SIG-M5 (cell line): ENCODE measurements around the gene CYP4B1.
"Not testable (repeated sequence)": the region's sequence is repeated elsewhere in the genome, so short reads cannot be mapped to it uniquely, and the experiment has no call there.

Experiments
- DNase-seq: peaks from one replicate; lab custom pipeline; 2025; lab: John Stamatoyannopoulos, UW

Gene CYP4B1

GRCh38 chr1:46798810-46799209, at the start of gene CYP4B1:
Gene CYP4B1 (plus strand): TSS chr1:46799046. CDS start chr1:46799082, 36 bp downstream.
- DNase-seq: no peak

GRCh38 chr1:46749404-46749803, 49.4 kb upstream of the CYP4B1 start:
- no peak for DNase-seq

GRCh38 chr1:46749921-46750404, 48.9 kb upstream of the CYP4B1 start:
- no peak for DNase-seq

- DNase-seq: no peak
Observed at GRCh38 chr1:46753985-46754384, 44.9 kb upstream of the CYP4B1 start.

- not testable (repeated sequence) for DNase-seq
Observed at GRCh38 chr1:46754707-46755106, 44.1 kb upstream of the CYP4B1 start.

- no peak for DNase-seq
Observed at GRCh38 chr1:46755121-46755520, 43.7 kb upstream of the CYP4B1 start.

- DNase-seq: no peak
Observed at GRCh38 chr1:46757247-46757955, 41.4 kb upstream of the CYP4B1 start.

GRCh38 chr1:46757956-46758528, 40.8 kb upstream of the CYP4B1 start:
- DNase-seq: no peak

GRCh38 chr1:46760558-46761166, 38.2 kb upstream of the CYP4B1 start:
- DNase-seq: no peak

- no peak for DNase-seq
Observed at GRCh38 chr1:46761740-46762139, 37.1 kb upstream of the CYP4B1 start.

GRCh38 chr1:46764402-46764801, 34.4 kb upstream of the CYP4B1 start:
- no peak for DNase-seq

GRCh38 chr1:46767649-46768282, 31.1 kb upstream of the CYP4B1 start:
- no peak for DNase-seq

GRCh38 chr1:46768445-46768844, 30.4 kb upstream of the CYP4B1 start:
- DNase-seq: no peak

- no peak for DNase-seq
Observed at GRCh38 chr1:46769028-46769740, 29.7 kb upstream of the CYP4B1 start.

- DNase-seq: no peak
Observed at GRCh38 chr1:46770541-46770940, 28.3 kb upstream of the CYP4B1 start.

GRCh38 chr1:46772571-46772970, 26.3 kb upstream of the CYP4B1 start:
- no peak for DNase-seq

GRCh38 chr1:46774297-46774696, 24.5 kb upstream of the CYP4B1 start:
- DNase-seq: no peak

- DNase-seq: not testable (repeated sequence)
Observed at GRCh38 chr1:46778456-46778855, 20.4 kb upstream of the CYP4B1 start.

- no peak for DNase-seq
Observed at GRCh38 chr1:46784666-46785065, 14.2 kb upstream of the CYP4B1 start.

GRCh38 chr1:46788634-46789033, 10.2 kb upstream of the CYP4B1 start:
- not testable (repeated sequence) for DNase-seq

- DNase-seq: no peak
Observed at GRCh38 chr1:46790446-46791101, 8.3 kb upstream of the CYP4B1 start.

GRCh38 chr1:46793126-46793525, 5.7 kb upstream of the CYP4B1 start:
- no peak for DNase-seq
